Gastrocnemius medialis (tissue), 4 donors: ENCODE results near the gene PHOSPHO2.
"Not testable (repeated sequence)": the region's sequence is repeated elsewhere in the genome, so short reads cannot be mapped to it uniquely, and the experiment has no call there.

Experiments
- CTCF ChIP-seq, 5 experiments: fragments of 450-650 bp in 3 of 5; fragments of 200-600 bp in 2 of 5; sonication (generic) in 2 of 5; IDR thresholded peaks in 4 of 5; conservative IDR thresholded peaks in 1 of 5; 1 replicate in 4 of 5; 2 replicates in 1 of 5; pipeline ENCODE4 v1.5.1; 2016 to 2019; ENCODE audit warnings: antibody characterized with exemption in 5 of 5, mild to moderate bottlenecking in 3 of 5, moderate library complexity in 3 of 5
- POLR2A ChIP-seq, 2 donors: fragments of 450-650 bp; IDR thresholded peaks; one replicate each; pipeline ENCODE4 v1.6.1; 2017; ENCODE audit warnings: antibody characterized with exemption in 2 of 2, mild to moderate bottlenecking in 2 of 2, moderate library complexity in 2 of 2

- TF ChIP-seq CTCF (IDR thresholded peaks at IDR 0.05 in 4 of 5, conservative IDR thresholded peaks at IDR 0.05 in 1 of 5); POLR2A (IDR thresholded peaks at IDR 0.05): not testable (repeated sequence)
These were observed 6.3 kb upstream of the PHOSPHO2 start for GRCh38 chr2:169687943-169688342.
